HG02610 (cell line): ENCODE measurements around the gene UNC80.
"Not testable (repeated sequence)": the region's sequence is repeated elsewhere in the genome, so short reads cannot be mapped to it uniquely, and the experiment has no call there.

ENCODE experiments used
- ATAC-seq: cut with Tn5 transposase; IDR thresholded peaks from one replicate; pipeline ENCODE4 v1.9.1; 2021; ENCODE audit warnings: mild to moderate bottlenecking, moderate library complexity; ENCODE audit not compliant: unreplicated experiment

Gene UNC80

GRCh38 chr2:209771474-209772289, at the start of gene UNC80:
Gene UNC80, plus strand, starts transcription at chr2:209771832. Its CDS starts 241 bp downstream, at chr2:209772073.
- ATAC-seq = no peak

- ATAC-seq = no peak
Observed at GRCh38 chr2:209726311-209726710, 45.3 kb upstream of the UNC80 start.

GRCh38 chr2:209727077-209727476, 44.6 kb upstream of the UNC80 start:
- ATAC-seq = no peak

- ATAC-seq = no peak
Observed at GRCh38 chr2:209734805-209735204, 36.8 kb upstream of the UNC80 start.

GRCh38 chr2:209741953-209742352, 29.7 kb upstream of the UNC80 start:
- ATAC-seq = no peak

GRCh38 chr2:209753020-209753419, 18.6 kb upstream of the UNC80 start:
- no peak for ATAC-seq

GRCh38 chr2:209757163-209757562, 14.5 kb upstream of the UNC80 start:
- ATAC-seq = no peak

GRCh38 chr2:209761566-209761965, 10.1 kb upstream of the UNC80 start:
- no peak for ATAC-seq

- ATAC-seq = no peak
Observed at GRCh38 chr2:209762563-209762962, 9.1 kb upstream of the UNC80 start.

GRCh38 chr2:209763106-209763505, 8.5 kb upstream of the UNC80 start:
- no peak for ATAC-seq

- ATAC-seq = no peak
Observed at GRCh38 chr2:209766613-209767012, 5.0 kb upstream of the UNC80 start.

GRCh38 chr2:209767316-209767715, 4.3 kb upstream of the UNC80 start:
- no peak for ATAC-seq

GRCh38 chr2:209768557-209768956, 3.1 kb upstream of the UNC80 start:
- no peak for ATAC-seq

GRCh38 chr2:209772290-209772685, 656 bp downstream of the UNC80 start:
- ATAC-seq = no peak

- ATAC-seq = no peak
Observed at GRCh38 chr2:209773377-209773776, 1.7 kb downstream of the UNC80 start.

GRCh38 chr2:209787416-209787815, 15.8 kb downstream of the UNC80 start:
- no peak for ATAC-seq

- ATAC-seq = no peak
Observed at GRCh38 chr2:209788925-209789324, 17.3 kb downstream of the UNC80 start.

GRCh38 chr2:209790066-209790728, 18.6 kb downstream of the UNC80 start:
- peak; percentile 64 for ATAC-seq

- no peak for ATAC-seq
Observed at GRCh38 chr2:209791151-209791550, 19.5 kb downstream of the UNC80 start.

- not testable (repeated sequence) for ATAC-seq
Observed at GRCh38 chr2:209795425-209795824, 23.8 kb downstream of the UNC80 start.

GRCh38 chr2:209805351-209805750, 33.7 kb downstream of the UNC80 start:
- ATAC-seq = no peak

- ATAC-seq = no peak
Observed at GRCh38 chr2:209806318-209806717, 34.7 kb downstream of the UNC80 start.
